HEK293 (cell line): ENCODE measurements around the gene TRIM24.

Experiments
- CTCF ChIA-PET: fragments of 350-600 bp; formaldehyde crosslinking; extraction: SDS; loops from one replicate; lab custom pipeline; 2021; ENCODE audit warnings: antibody characterized with exemption; lab: Yijun Ruan, JAX
- POLR2A ChIA-PET: fragments of 300-600 bp; formaldehyde crosslinking; extraction: SDS; loops from one replicate; lab custom pipeline; 2020; ENCODE audit warnings: antibody characterized with exemption, inconsistent platforms; lab: Yijun Ruan, JAX
- H3K27ac ChIP-seq: fragments of 200-500 bp; sonication (Bioruptor generic); 2 replicates; pipeline ENCODE4 v1.5.1; 2014; ENCODE audit warnings: low read depth, low read length, control low read depth, inconsistent platforms; ENCODE audit errors: extremely low read depth
- H3K36me3 ChIP-seq, 2 experiments: fragments of 200-500 bp in 1 of 2; sonication (Bioruptor generic) in 1 of 2; 1 replicate in 1 of 2; 2 replicates in 1 of 2; pipeline ENCODE4 v1.5.1; 2014 to 2017; ENCODE audit warnings: inconsistent platforms in 2 of 2, low read length in 2 of 2; ENCODE audit not compliant: control insufficient read depth in 2 of 2, insufficient read depth in 1 of 2
- H3K4me1 ChIP-seq: fragments of 200-500 bp; sonication (Bioruptor generic); 2 replicates; pipeline ENCODE4 v1.5.1; 2014; ENCODE audit warnings: mild to moderate bottlenecking, low read length, inconsistent platforms; ENCODE audit not compliant: control insufficient read depth, insufficient read depth
- H3K4me3 ChIP-seq: 2 replicates; pipeline ENCODE4 v1.5.1; 2011; ENCODE audit warnings: low read depth, mild to moderate bottlenecking, control low read depth, low read length, moderate library complexity
- H3K9me3 ChIP-seq: fragments of 200-500 bp; sonication (Bioruptor generic); 2 replicates; pipeline ENCODE4 v1.5.1; 2014; ENCODE audit warnings: low read depth, low read length, inconsistent platforms; ENCODE audit not compliant: control insufficient read depth, insufficient read depth
- BCL11B ChIP-seq: fragments of 450-650 bp; formaldehyde crosslinking; IDR thresholded peaks from 2 replicates; pipeline ENCODE4 v1.5.1; 2016; ENCODE audit warnings: low read depth, missing biosample characterization, missing genetic modification characterization
- PBX3 ChIP-seq: sonication (generic); formaldehyde crosslinking; IDR thresholded peaks from 2 replicates; pipeline ENCODE4 v1.8.1; 2022; ENCODE audit warnings: mild to moderate bottlenecking, moderate library complexity, missing genetic modification reagents
- SCRT2 ChIP-seq: fragments of 450-650 bp; formaldehyde crosslinking; IDR thresholded peaks from 2 replicates; pipeline ENCODE4 v1.5.1; 2016; ENCODE audit warnings: missing biosample characterization, missing genetic modification characterization
- SETDB1 ChIP-seq: IDR thresholded peaks from one replicate; pipeline ENCODE4 v1.6.1; 2017; ENCODE audit warnings: mild to moderate bottlenecking, low read length, moderate library complexity, mixed read lengths; ENCODE audit not compliant: insufficient read length
- ZBTB6 ChIP-seq: fragments of 450-650 bp; formaldehyde crosslinking; IDR thresholded peaks from 2 replicates; pipeline ENCODE4 v1.5.1; 2017; ENCODE audit warnings: missing biosample characterization, missing genetic modification characterization
- ZFP3 ChIP-seq: fragments of 450-650 bp; formaldehyde crosslinking; IDR thresholded peaks from 2 replicates; pipeline ENCODE4 v1.5.1; 2016; ENCODE audit warnings: low read depth, missing biosample characterization, missing genetic modification characterization
- ZNF112 ChIP-seq: fragments of 450-650 bp; formaldehyde crosslinking; IDR thresholded peaks from 2 replicates; pipeline ENCODE4 v1.5.0; 2017; ENCODE audit warnings: missing biosample characterization, missing genetic modification characterization
- ZNF169 ChIP-seq: fragments of 450-650 bp; formaldehyde crosslinking; IDR thresholded peaks from 2 replicates; pipeline ENCODE4 v1.5.1; 2016; ENCODE audit warnings: missing biosample characterization, missing genetic modification characterization
- ZNF175 ChIP-seq: fragments of 450-650 bp; formaldehyde crosslinking; IDR thresholded peaks from 2 replicates; pipeline ENCODE4 v1.5.1; 2016; ENCODE audit warnings: missing biosample characterization, missing genetic modification characterization
- ZNF211 ChIP-seq: fragments of 450-650 bp; formaldehyde crosslinking; IDR thresholded peaks from 2 replicates; pipeline ENCODE4 v1.5.1; 2016; ENCODE audit warnings: low read depth, missing biosample characterization, missing genetic modification characterization
- ZNF221 ChIP-seq: fragments of 450-650 bp; formaldehyde crosslinking; IDR thresholded peaks from 2 replicates; pipeline ENCODE4 v1.5.1; 2017; ENCODE audit warnings: missing biosample characterization, missing genetic modification characterization, borderline replicate concordance
- ZNF23 ChIP-seq: fragments of 450-650 bp; formaldehyde crosslinking; IDR thresholded peaks from 2 replicates; pipeline ENCODE4 v1.5.1; 2016; ENCODE audit warnings: missing biosample characterization, missing genetic modification characterization, borderline replicate concordance
- ZNF596 ChIP-seq: fragments of 450-650 bp; IDR thresholded peaks from 2 replicates; pipeline ENCODE4 v1.5.0; 2018; ENCODE audit warnings: missing biosample characterization, mild to moderate bottlenecking, missing genetic modification characterization, moderate library complexity
- ZNF623 ChIP-seq: fragments of 450-650 bp; formaldehyde crosslinking; IDR thresholded peaks from 2 replicates; pipeline ENCODE4 v1.5.1; 2016; ENCODE audit warnings: missing biosample characterization, missing genetic modification characterization
- ZNF677 ChIP-seq: fragments of 450-650 bp; IDR thresholded peaks from 2 replicates; pipeline ENCODE4 v1.5.0; 2018; ENCODE audit warnings: missing biosample characterization, mild to moderate bottlenecking, missing genetic modification characterization, moderate library complexity
- ZNF76 ChIP-seq: fragments of 450-650 bp; formaldehyde crosslinking; IDR thresholded peaks from 2 replicates; pipeline ENCODE4; 2016; ENCODE audit warnings: low read depth, missing biosample characterization, missing genetic modification characterization, borderline replicate concordance
- ZNF830 ChIP-seq: fragments of 450-650 bp; IDR thresholded peaks from 2 replicates; pipeline ENCODE4 v1.5.0; 2018; ENCODE audit warnings: missing biosample characterization, missing genetic modification characterization, low read depth, mild to moderate bottlenecking, moderate library complexity
- ZNF843 ChIP-seq: fragments of 450-650 bp; formaldehyde crosslinking; IDR thresholded peaks from 2 replicates; pipeline ENCODE4 v1.5.1; 2016; ENCODE audit warnings: missing biosample characterization, missing genetic modification characterization
- ZSCAN23 ChIP-seq: fragments of 450-650 bp; formaldehyde crosslinking; IDR thresholded peaks from 2 replicates; pipeline ENCODE4 v1.5.1; 2016; ENCODE audit warnings: missing biosample characterization, missing genetic modification characterization
- TF ChIP-seq, protein P1 (sequence below): fragments of 450-650 bp; formaldehyde crosslinking; IDR thresholded peaks from 2 replicates; pipeline ENCODE4 v1.5.0; 2017; ENCODE audit warnings: missing biosample characterization, missing genetic modification characterization, borderline replicate concordance

TRIM24 gene

DNA sequence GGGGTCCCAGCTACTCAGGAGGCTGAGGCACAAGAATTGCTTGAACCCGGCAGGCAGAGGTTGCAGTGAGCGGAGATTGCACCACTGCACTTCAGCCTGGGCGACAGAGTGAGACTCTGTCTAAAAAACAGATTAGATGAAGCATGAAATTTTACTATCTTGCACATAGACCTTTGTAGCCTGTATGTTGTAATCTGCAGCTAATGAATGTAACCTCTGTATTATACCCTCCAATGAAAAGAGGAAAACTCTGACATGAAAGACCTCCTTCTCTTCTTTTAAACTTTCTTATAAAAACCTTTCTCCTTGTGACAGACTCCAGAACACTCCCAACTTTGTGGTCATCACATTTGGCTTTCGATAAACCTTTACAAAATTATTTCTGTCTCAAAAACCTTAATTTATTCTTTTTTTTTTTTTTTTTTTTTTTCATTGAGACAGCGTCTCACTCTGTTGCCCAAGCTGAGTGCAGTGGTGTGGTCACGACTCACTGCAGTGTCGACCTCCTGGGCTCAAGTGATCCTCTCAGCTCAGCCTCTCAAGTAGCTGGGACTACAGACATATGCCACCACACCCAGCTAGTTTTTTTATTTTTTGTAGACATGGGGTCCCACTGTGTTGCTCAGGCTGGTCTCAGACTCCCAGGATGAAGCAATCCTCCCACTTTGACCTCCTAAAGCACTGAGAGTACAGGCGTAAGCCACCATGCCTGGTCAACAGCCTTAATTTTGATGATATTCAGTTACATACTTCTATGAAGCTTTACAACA, 143.7 kb downstream of the TRIM24 start:
- H3K36me3 ChIP-seq: no peaks in the 10 kb centered on the region
- no peak overlapping the region for H3K4me3 ChIP-seq
- no peaks in the 10 kb centered on the region for H3K9me3 ChIP-seq
- no peak overlapping the region for H3K27ac ChIP-seq
- TF ChIP-seq ZBTB6 (tag by site-specific recombination) (no peak), ZNF596 (tag by site-specific recombination) (no peak), ZNF211 (tag by site-specific recombination) (no peak), ZNF76 (tag by site-specific recombination) (no peak), PBX3 (CRISPR knock-in tag) (no peak), ZNF221 (tag by site-specific recombination) (no peak), SCRT2 (tag by site-specific recombination) (no peak), ZNF23 (no peak), ZFP3 (no peak), ZNF830 (no peak), ZNF112 (tag by site-specific recombination) (no peak), ZNF623 (no peak), SETDB1 (no peak), ZNF677 (tag by site-specific recombination) (no peak), ZSCAN23 (tag by site-specific recombination) (no peak), ZNF175 (no peak), ZNF843 (tag by site-specific recombination) (no peak), BCL11B (no peak)
- TF ChIP-seq, protein P1, sequence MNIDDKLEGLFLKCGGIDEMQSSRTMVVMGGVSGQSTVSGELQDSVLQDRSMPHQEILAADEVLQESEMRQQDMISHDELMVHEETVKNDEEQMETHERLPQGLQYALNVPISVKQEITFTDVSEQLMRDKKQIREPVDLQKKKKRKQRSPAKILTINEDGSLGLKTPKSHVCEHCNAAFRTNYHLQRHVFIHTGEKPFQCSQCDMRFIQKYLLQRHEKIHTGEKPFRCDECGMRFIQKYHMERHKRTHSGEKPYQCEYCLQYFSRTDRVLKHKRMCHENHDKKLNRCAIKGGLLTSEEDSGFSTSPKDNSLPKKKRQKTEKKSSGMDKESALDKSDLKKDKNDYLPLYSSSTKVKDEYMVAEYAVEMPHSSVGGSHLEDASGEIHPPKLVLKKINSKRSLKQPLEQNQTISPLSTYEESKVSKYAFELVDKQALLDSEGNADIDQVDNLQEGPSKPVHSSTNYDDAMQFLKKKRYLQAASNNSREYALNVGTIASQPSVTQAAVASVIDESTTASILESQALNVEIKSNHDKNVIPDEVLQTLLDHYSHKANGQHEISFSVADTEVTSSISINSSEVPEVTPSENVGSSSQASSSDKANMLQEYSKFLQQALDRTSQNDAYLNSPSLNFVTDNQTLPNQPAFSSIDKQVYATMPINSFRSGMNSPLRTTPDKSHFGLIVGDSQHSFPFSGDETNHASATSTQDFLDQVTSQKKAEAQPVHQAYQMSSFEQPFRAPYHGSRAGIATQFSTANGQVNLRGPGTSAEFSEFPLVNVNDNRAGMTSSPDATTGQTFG (tag by site-specific recombination): no peak
- POLR2A ChIA-PET: no interaction called here
- H3K4me1 ChIP-seq: no peaks in the 10 kb centered on the region
- CTCF ChIA-PET: no interaction called here

GRCh38 chr7:138606236-138606635, 146.2 kb downstream of the TRIM24 start:
- Histone ChIP-seq H3K4me3 (no peak overlapping the region), H3K4me1 (no peaks in the 10 kb centered on the region), H3K27ac (no peak overlapping the region), H3K36me3 (no peaks in the 10 kb centered on the region), H3K9me3 (no peaks in the 10 kb centered on the region)
- ChIA-PET POLR2A (no interaction called here), CTCF (no interaction called here)
- TF ChIP-seq SETDB1: peak; percentile 47
- no peak for TF ChIP-seq ZNF169
